Measurements from ENCODE around the gene RPTOR. TPM values are rescaled to one million over a fixed set of nuclear protein-coding genes. Genes with fewer than 3 reads are reported as not detected.

RPTOR gene, protein sequence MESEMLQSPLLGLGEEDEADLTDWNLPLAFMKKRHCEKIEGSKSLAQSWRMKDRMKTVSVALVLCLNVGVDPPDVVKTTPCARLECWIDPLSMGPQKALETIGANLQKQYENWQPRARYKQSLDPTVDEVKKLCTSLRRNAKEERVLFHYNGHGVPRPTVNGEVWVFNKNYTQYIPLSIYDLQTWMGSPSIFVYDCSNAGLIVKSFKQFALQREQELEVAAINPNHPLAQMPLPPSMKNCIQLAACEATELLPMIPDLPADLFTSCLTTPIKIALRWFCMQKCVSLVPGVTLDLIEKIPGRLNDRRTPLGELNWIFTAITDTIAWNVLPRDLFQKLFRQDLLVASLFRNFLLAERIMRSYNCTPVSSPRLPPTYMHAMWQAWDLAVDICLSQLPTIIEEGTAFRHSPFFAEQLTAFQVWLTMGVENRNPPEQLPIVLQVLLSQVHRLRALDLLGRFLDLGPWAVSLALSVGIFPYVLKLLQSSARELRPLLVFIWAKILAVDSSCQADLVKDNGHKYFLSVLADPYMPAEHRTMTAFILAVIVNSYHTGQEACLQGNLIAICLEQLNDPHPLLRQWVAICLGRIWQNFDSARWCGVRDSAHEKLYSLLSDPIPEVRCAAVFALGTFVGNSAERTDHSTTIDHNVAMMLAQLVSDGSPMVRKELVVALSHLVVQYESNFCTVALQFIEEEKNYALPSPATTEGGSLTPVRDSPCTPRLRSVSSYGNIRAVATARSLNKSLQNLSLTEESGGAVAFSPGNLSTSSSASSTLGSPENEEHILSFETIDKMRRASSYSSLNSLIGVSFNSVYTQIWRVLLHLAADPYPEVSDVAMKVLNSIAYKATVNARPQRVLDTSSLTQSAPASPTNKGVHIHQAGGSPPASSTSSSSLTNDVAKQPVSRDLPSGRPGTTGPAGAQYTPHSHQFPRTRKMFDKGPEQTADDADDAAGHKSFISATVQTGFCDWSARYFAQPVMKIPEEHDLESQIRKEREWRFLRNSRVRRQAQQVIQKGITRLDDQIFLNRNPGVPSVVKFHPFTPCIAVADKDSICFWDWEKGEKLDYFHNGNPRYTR (N-terminal part only)
- total RNA-seq: 16.9 and 18.0 TPM in 2 replicates

DNA sequence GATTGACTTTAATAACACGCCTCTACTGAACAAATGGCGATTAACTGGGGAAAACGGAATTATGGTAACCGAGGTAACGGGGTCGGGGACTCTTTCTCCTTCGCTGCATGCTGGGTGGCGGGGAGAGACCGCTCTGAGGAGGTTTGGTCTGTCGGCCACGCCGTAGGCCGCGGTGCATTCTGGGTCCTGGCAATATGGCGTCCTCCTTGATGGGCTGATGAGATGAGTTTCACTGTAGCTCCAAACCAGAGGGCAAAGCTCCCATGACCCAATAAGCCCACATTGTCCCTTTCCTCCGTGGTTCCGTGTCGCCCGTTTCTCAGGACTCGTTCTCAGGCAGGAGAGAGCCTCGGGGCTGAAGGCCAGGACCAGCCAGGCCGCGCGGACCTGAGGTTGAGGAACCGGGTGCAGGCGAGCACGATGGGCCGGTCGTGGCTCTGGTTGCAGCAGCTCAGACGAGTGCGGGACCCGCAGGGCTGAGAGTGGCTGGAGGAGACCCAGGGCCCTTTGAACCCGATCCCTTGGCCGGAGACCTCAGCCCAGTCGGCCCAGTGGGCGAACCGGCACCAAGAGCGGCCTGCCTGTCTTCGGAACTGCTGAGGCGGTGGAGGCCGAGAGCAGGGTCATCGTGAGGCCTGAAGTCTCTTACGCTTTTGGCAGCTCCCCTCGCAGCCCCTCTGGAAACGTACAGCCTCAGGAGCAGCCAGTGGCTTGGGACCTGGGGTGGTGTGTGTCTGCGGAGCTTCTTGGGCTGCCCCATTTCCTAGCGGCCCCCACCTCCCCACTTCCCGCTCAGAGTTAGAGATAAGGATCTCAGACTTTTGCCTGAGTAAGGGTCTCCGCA is at the start of gene RPTOR:
TSS of gene RPTOR (plus strand) at position 184 of the 844 bp plus-strand sequence. CDS start 792 bp downstream, outside the sequence.

DNA sequence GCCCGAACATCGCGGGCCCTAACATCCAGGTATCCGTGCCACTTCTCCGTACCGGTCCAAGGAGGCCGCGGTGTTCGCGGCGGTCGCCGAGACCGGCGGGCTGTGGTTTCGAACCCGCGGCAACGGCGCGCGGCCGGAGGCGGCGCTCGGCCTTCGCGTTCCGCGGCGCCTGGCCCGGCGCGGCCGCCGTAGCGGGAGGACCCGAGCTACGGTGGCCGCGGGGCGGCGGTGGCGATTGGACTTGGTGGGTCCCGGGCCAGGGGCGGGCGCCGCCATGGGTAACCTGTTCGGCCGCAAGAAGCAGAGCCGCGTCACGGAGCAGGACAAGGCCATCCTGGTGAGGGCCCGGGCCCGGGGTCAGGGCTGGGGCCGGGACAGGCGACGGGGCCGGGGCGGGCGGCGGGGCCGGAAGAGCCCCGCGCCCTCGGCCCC is 447.0 kb downstream of the RPTOR start, which contains the start of gene CHMP6:
TSS of gene CHMP6 (plus strand) at position 197 of the 432 bp plus-strand sequence. CDS start at position 275, 78 bp downstream.

Other genes starting within 250 kb of the RPTOR start
- gene ENDOV, start 129.7 kb upstream of the RPTOR start, total RNA-seq: 22.7 and 28.1 TPM in 2 replicates
- gene NPTX1, start 68.2 kb upstream of the RPTOR start, total RNA-seq: under 0.01 TPM in 1 of 2 replicates, not detected in the other

Measured in cardiac ventricle fibroblast (primary cell).